NCI-H1048 (cell line): ENCODE data around the gene ITCH.
"Not testable (repeated sequence)": the region's sequence is repeated elsewhere in the genome, so short reads cannot be mapped to it uniquely, and the experiment has no call there.

Experiments
- DNase-seq: peaks from one replicate; lab custom pipeline; 2025; lab: John Stamatoyannopoulos, UW

Gene ITCH

GRCh38 chr20:34512955-34513419 is 149.9 kb downstream of the ITCH start:
- no peak for DNase-seq

- DNase-seq = not testable (repeated sequence)
Measured at GRCh38 chr20:34514034-34514433, 151.0 kb downstream of the ITCH start.

GRCh38 chr20:34514897-34515483 is 151.9 kb downstream of the ITCH start:
- DNase-seq = no peak

- DNase-seq = no peak
Measured at GRCh38 chr20:34515484-34516246, 152.6 kb downstream of the ITCH start.

DNA sequence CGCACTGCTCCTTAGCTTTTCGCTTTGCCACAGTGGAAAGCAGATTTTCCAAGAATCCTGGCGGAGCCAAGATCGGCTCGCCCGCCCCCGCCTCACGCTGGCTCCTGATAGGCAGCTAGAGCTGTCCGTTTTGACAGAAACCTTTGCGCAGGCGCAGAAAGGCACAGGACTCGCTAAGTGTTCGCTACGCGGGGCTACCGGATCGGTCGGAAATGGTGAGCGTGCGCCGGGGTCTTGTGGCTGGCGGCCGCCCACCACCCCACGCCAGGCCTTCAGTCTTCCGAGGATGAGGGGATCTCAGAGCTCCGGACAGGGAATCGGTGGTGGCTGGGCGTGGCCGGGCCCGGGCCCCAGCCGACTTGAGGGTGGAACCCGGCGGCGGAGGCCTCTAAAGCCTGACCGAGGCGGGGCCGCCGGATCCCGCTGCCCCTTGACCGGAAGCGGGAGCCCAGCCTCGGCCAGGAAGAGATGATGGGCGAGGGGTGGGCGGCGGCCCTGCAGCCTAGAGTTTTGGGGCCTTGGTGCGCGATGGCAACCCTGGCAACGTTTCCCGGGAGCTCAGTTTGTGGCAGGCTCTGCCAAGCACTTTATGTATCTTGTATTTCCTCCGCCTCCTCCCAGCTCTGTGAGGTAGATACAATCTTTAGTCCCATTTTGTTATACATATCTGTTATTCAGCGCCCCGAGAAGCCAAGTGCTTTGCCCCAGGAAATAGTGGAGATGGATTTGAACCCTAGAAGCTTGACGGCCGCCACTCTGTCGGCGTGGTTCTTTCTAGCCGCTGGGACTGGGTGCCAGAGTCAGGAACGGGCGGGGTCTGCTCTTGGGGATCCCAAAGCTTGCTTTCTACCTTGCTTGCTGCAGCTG is 153.4 kb downstream of the ITCH start, which contains the start of gene DYNLRB1:
DYNLRB1 (plus strand) TSS at position 176 of the 867 bp plus-strand sequence; CDS start at position 213, 37 bp downstream.
- DNase-seq = peak; percentile 92

GRCh38 chr20:34517114-34517505 is 154.0 kb downstream of the ITCH start:
- no peak for DNase-seq

DNA sequence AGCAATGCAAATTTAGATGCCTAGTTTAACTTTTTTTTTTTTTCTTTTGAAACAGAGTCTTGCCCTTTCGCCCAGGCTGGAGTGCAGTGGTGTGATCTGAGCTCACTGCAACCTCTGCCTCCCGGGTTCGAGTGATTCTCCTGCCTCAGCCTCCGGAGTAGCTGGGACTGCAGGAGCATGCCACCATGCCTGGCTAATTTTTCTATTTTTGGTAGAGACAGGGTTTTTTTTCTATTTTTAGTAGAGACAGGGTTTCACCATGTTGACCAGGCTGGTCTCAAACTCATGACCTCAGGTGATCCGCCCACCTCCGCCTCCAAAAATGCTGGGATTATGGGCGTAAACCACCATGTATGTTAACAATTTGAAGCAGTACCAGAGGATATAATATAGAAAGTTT is 155.8 kb downstream of the ITCH start:
- DNase-seq = not testable (repeated sequence)

DNA sequence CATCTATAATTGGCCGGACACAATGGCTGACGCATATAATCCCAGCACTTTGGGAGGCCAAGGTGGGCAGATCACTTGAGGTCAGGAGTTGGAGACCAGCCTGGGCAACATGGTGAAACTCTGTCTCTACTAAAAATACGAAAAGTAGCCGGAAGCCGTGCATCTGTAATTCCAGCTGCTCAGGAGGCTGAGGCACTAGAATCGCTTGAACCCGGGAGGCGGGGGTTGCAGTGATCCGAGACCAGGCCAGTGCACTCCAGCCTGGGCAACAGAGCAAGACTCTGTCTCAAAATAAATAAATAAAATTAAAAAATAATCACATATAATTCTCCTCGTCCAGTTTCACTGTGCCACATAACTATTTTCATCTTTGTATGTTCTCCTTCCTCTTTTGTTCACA is 156.8 kb downstream of the ITCH start:
- not testable (repeated sequence) for DNase-seq

DNA sequence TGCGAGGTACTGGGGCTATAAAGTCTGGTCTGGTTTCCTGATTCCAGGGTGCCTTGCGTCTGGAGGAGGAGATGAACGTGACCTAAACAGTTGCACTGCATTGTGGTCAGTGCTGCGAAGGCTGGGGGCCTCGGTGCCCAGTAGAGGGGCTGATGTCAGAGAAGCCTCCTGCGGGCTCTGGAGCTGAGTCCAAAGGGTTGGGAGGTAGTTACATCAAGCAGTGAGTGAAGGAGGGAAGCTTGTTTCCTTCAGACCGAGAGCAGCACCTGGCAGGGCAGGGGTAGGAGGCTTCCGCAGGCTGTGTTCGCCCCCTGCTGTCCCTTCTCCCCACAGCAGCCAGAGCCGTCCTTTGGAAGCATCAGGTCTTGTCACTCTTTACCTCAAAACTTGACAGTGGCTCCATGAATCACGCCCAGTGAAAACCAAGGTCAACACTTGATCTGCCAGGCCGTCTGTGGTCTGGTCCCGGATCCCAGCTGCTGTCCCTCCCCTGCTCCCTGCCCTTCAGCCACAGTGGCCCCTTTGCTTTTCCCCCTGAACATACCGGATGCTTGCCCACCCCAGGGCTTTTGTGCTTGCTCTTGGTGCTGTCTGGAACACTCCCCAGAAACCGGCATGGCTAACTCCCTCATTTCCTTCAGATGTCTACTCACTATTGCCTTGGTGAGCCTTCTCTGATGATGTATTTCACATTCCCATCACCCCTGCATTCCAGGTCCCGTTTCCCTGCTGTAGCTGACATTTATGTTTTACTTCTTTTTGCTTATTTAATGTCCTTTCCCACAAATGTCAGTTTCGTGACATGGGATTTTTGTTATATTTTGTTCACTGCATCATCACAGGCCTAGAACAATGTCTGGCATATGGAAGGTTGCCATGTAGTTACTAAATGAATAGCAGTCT is 160.1 kb downstream of the ITCH start:
- DNase-seq = no peak

DNA sequence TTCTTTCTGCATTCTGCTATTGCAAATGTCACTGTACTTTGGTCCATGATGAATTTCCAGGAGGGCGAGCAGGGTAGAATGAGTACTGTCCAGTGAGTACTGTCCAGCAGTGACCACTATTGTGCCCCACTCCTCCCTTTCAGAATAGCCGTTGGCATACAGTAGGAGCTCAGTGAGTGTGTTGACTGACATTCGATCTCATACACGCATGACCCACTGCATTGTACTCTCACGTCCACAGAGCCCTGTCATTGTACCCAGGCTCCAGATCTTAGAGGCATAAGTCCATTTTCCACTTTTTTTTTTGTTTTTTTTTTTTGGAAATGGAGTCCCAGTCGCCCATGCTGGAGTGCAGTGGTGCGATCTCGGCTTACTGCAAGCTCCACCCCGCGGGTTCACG is 161.4 kb downstream of the ITCH start:
- DNase-seq = no peak

- DNase-seq = no peak
Measured at GRCh38 chr20:34525342-34525708, 162.3 kb downstream of the ITCH start.

DNA sequence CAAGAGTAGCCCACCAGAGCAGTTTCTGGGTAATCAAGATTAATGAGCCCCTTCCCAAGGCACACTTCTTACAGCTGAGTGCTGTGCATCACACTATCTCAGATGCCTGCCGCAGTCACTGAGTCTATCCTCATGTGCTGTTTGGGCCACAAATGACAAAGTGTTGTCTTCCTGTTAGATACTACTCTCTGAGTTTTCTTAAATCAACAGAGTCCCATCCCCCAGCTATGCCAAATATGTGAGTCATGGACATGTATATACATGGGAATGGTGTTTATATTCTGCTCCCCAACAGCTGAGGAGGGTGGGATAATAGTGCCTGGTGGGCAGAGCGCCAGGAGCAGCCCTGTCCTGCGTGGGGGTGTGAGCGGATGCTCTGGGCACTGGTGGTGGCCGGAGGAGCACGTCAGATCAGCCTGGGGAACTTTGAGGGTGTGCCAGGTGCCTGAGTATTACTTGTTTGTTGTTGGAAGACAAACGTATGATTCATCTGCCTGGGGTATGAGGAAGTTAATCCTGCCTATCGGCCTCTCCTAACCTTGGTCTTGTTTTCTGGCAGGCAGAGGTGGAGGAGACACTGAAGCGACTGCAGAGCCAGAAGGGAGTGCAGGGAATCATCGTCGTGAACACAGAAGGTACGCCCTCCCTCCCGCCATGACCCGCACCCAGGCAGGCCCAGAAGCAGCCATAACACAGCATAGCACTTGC is 162.8 kb downstream of the ITCH start:
- DNase-seq = no peak

- DNase-seq = no peak
Measured at GRCh38 chr20:34526466-34526865, 163.4 kb downstream of the ITCH start.

GRCh38 chr20:34527016-34527415 is 163.9 kb downstream of the ITCH start:
- no peak for DNase-seq

DNA sequence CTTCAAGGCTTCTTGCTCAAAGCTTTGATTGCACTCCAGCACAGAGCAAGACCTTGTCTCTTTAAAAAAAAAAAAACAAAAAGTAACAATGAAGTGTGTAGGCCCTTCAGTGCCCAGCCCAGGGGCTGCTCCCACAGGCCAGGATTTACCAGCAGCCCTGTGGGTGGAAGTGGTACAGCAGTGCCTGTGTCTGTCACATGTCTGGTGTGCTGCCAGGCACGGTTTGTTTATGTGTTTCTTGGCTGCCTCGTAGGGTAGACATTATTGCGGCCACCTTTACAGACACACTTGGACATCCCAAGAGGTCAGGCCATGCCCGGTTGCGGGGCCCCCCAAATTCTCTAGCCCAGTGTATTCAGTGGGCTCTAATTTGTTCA is 165.8 kb downstream of the ITCH start:
- no peak for DNase-seq

- DNase-seq = no peak
Measured at GRCh38 chr20:34529742-34530141, 166.7 kb downstream of the ITCH start.

DNA sequence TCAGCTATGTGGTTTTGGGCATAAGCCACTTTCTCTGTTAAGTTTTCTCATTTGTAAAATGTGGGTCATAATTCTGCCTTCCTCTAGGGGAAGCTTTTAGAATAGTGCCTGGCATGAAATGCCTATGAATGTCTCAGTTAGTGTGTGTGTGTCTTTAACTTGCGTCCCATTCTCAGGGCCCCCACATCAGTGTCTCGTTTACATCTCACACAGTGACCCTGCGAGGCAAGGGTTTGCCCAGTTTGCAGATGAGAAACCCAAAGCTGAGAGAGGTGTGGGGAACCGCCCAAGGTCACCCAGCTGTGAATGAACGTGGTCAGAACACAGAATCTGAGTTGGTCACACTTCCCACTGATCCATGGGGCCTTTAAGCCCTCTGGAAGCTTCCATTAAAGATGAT is 167.3 kb downstream of the ITCH start:
- DNase-seq = no peak

DNA sequence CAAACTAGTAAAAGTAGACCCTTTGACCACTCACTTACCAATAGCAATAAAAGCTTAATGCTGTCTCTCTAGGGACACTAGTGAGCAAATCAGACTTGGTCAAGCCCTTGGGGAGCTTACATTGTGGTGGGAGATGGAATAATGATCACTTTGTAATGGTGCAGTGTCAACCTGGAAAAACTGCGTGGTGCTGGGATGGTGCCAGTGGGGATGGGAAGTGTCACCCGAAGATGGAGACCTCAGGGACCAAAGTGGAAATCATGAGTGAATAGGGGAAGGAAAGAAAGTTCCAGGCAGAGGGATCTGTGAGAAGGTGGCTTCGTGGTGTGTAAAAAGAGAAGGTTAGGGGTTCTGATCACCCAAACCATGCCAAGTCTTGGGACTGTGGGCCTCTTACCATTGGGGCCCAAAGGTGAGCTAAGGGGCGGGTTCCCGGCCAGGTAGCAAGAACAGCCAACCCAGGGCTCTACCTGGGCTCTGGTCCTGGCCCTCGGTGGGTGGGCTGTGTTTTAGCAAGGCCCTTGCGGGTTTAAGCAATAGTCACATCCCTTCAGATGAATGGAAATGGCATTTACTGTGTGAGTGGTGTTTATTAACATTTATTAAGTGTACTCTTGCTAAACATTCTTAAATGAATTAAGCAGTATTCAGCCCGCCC is 168.7 kb downstream of the ITCH start:
- DNase-seq = no peak

DNA sequence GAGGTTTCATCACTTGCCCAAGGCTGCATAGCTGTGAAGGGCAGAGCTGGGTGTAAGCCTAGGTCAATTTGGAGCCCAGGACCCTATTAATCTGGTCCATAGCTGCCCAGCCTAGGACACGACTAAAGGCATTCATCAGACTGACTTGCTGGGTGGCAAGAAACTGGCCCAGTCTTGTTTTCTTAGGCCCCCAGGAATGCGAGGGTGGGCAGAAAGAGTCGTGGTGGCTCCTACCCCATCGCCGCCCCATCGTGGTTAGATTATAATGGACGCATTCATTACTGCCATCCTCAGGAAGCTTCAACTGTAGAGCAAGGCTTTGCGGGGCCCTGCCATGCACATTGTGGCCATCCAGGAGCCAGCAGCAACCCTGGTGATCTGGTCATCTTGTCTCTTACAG is 169.2 kb downstream of the ITCH start:
- no peak for DNase-seq

GRCh38 chr20:34532756-34533155 is 169.7 kb downstream of the ITCH start:
- no peak for DNase-seq
